Measurements from ENCODE around the gene MDH1B.
"Not testable (repeated sequence)": the region's sequence is repeated elsewhere in the genome, so short reads cannot be mapped to it uniquely, and the experiment has no call there.

MDH1B gene

DNA sequence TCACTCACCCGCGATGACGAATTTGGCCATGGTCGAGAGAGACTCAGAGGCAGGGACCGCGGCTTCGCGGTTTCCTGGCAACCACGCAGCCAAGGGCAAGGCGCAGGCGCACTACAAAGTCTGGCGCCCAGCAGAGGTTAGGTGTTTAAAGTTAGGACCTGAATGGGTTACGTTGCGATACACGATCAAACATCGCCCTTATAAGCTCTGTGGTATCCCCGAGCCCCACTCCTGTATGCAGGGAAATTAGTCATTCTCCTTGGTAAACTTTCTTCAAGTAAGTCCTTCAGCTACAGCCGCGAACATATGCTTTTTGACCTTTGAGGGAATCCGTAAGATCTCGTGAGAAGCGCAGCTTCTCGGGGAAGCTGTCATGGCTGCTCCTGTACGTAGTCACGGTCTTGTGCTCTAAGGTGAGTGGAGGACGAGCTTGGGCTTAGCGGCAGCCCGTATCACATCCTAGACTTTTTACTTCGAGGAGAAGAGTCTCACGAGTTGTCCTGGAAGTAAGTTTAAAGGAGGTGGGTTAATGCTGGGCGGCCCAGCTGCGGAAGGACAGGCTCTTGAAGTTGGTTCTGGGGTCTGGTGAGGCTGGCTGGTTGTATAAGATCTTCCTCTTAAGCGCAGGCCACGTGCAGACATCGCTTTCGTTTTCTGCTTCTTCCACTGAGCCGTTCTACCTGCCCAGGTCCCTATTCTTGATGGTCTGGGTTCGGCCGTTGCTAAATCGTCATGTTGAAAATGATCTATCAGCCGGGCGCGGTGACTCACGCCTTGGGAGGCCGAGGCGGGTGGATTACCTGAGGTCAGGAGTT, at the start of gene MDH1B, which contains the start of gene FASTKD2:
MDH1B (minus strand) TSS at position 87 of the 815 bp plus-strand sequence; CDS start at position 30, 57 bp downstream.
FASTKD2 (plus strand) TSS at position 365 of the 815 bp plus-strand sequence. CDS start 1,088 bp downstream, outside the sequence.
- peak; percentile 59 for DNase-seq

DNA sequence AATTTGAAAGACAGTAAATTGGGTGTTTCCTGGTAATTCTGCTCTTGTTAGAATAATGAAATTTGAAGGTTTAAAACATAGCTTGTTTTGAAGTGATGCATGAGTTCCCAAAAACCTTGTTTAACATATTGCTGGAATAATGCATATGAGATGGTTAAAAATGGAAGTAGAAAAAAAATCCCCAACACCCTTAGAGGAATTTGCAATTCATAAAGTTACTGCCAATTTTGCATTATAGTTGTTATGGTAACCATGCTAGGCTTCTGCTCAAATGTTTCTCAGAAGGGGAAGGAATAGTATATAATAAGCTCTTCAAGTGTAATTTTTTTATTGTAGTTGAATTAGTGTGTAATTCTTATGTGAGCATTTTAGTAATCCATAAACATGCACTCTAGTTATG, 49.4 kb upstream of the MDH1B start:
- no peak for DNase-seq

DNA sequence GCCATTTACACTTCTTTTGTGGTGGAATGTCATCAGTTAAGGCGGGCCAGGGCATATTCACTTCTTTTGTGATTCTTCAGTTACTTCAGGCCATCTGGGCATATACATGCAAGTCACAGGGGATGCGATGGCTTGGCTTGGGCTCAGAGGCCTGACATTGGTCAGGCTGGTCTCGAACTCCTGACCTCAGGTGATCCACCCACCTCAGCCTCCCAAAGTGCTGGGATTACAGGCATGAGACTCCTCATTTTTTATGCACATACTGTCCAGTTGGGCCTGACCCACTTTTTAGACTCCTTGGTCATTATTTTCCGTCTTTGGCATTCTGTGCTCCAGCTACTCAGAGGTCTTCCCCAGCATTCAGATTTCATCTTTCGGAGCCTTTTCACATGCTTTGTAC, 47.3 kb upstream of the MDH1B start:
- DNase-seq = not testable (repeated sequence)

DNA sequence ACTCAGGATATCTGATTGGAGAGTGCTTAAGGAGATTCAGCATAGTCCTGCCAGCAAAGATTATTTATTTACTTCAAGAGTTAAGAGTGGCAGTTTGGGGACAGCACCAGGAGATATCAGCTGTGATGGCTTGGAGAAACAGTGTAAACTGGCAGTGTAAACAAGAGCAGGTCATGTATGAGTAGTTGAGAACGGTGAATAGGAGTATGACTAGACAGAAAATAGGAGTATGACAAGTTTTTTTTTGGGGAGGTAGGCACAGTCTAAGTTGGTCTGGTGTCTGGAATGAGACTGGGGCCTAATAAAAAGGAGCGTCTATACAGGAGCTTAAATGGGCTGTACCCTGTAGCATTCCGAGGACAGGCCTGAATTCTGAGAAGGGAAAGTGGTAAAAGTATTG, 42.5 kb upstream of the MDH1B start:
- not testable (repeated sequence) for DNase-seq

- DNase-seq = no peak
Measured at GRCh38 chr2:206805887-206806607, 40.9 kb upstream of the MDH1B start.

- DNase-seq = no peak
Measured at GRCh38 chr2:206804326-206804725, 39.2 kb upstream of the MDH1B start.

DNA sequence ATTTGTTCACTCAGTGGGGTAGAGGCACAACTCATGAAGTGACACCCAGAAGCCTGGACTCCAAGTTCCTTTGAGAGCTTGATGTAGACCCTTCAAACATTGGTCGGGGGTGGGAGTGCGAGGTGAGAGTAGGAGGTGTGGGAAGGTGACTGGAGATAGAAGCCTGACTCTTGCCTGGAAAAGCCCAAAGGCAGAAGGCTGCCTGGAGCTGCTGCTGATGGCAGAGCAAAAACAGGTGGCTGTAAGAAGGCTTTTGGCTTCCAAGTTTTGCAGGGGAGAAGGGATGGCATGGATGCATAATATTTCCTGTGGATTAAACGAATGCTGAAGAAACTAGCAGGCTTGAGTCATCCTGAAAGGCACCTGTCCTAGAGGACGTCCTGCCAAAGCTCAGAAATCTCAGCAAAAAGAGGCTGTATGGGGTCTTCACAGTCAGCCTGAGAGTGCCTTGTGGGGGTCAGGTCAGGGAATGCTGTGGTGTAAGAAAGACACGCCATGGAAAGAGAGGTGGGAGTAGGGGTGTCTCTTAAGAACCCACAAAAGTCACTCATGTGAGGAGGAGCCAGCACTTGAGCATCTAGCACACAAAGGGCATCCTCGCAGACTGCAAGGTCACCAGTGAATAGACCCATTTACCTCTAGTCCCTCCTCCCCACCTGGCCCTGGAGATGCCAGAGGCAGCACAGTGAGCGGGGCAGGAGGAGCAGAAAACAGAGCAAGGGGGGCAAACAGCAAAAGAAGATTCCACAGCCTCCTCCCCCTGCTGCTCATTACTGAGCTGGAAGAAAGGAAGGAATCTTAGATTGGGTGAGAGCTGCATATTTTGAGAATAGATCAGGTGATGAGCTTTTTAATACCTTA, 37.8 kb upstream of the MDH1B start:
- no peak for DNase-seq

- DNase-seq = no peak
Measured at GRCh38 chr2:206801418-206802189, 36.5 kb upstream of the MDH1B start.

DNA sequence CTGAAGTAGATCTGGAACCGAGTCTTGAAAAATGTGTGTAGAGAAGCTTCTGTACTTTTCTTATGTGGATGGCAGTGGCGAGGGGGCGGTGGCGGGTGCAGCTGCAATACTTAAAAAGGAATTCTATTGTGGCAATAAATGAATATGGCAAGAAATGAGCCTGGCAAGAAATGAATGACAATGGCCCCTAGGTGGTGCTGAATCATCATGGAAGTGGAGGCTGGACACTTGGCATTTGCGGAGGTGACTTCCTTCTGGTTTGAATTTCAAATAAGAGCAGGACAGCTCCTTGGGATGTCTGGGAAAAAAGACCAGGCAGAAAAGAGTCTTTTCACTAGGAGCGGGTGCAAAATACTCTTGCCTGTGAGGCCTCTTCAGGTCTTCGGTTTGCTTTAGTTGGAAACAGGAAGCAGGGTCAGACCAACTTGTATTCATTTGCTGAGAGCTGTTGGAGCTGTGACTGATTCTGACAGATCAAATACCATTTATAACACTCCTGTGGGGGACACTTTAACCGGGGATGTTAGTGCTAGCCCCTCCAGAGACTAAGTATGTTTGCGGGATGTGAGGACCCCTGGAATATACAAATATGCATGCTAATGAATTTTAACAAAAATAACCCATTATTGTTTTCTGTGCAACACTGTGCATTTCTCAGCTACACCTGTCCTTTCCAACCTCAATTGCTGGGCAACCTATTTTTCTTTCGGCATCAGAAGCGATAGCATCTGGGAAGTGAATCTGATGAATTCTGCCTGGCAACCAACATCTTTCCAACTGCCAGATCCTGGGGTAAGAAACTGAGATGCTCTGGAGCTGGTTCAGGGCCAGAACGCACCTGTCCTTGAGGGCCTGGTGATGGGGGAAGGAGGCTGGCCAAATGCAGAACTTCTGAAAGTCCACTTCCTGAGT, 35.6 kb upstream of the MDH1B start:
- peak; percentile 15 for DNase-seq

GRCh38 chr2:206799083-206799482, 34.0 kb upstream of the MDH1B start:
- DNase-seq = no peak

GRCh38 chr2:206798000-206798399, 32.9 kb upstream of the MDH1B start:
- no peak for DNase-seq

DNA sequence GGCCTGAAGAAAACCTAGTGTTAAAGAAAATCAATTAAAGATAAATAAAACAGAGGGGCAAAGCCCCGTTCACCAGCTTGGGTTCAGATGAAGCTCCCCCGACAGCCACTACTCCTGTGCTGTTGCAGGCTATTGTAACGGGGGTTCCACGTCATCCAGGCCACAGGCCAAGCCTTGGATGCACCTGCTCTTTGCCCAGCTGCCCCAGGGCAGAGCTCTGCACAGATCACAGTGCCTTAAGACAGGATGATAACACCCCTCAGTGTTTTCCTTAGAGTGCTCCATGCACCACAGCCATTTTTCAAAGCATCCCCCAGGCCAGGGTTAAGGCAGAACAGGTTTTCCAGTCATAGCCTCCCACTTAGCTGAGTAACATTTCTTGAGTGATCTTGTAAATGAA, 32.2 kb upstream of the MDH1B start:
- DNase-seq = no peak

DNA sequence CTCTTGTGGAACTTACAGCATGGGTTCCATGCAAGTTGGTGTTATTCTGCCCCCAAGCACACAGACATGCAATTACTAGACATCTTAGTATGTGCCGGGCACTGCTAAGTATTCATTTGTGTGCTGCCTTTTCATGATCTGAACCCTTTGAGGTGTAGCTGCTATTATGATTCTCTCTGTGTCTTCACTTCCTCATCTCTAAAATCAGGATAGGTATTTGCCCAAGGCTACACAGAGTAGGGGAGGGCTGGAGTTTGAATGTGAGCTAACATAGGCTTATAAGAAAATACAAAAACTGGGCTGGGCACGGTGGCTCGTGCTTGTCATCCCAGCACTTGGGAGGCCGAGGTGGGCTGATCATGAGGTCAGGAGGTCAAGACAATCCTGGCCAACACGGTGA, 27.5 kb upstream of the MDH1B start:
- no peak for DNase-seq

DNA sequence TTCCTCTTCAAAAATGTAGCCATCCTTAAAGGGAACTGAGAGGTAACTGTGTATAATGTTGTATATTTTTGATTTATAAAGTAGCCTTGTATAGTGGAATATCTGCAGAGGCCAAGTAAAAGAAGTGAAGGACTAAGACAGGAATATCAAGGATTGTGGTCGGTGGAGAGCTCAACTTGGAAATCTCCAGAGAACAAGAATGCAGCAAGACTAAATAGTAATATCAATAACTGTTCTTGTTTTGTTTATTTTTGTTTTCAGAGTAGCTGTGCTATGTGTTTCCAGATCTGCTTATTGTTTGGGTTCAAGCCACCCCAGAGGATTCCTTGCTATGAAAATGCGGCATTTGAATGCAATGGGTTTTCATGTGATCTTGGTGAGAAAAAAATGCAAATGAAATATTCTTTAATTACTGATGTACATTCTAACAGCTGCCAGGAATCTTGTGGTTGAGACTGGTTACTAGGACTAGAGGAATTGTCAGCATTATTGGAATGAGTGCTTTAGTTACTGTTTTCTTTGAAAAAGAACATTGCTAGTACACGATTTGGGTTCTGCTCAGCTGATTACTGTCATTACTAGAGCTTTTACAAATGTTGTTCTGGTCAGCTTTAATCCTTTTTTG, 25.3 kb upstream of the MDH1B start:
- no peak for DNase-seq

GRCh38 chr2:206784559-206785353, 19.6 kb upstream of the MDH1B start:
- DNase-seq = no peak

- DNase-seq = no peak
Measured at GRCh38 chr2:206783718-206784117, 18.6 kb upstream of the MDH1B start.

DNA sequence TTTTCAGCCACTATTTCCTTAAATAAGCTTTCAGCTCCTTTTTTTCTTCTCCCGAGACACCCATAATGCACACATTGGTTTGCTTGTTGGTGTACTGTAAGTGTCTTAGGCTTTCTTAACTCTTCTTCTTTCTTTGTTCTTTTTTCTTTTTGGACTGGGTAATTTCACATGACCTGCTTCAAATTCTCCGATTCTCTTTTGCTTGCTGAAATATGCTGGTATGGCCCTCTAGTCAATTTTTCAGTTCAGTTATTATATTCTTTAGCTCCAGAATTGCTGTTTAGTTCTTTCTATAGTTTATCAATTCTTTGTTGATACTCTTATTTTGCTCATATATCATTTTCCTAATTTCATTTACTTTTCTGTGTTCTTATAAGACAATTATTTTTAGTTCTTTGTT, 15.5 kb upstream of the MDH1B start:
- no peak for DNase-seq

GRCh38 chr2:206776432-206776831, 11.3 kb upstream of the MDH1B start:
- no peak for DNase-seq

- DNase-seq = no peak
Measured at GRCh38 chr2:206774871-206775270, 9.7 kb upstream of the MDH1B start.
